HCT116 (cell line): Measurements from ENCODE around the gene LUC7L. TPM values are rescaled to one million over a fixed set of nuclear protein-coding genes. Genes with fewer than 3 reads are reported as not detected.

ENCODE experiments used
- ATAC-seq: fragments of 200-7000 bp; cut with Tn5 transposase; 2 replicates; pipeline ENCODE4 v1.9.1; 2020; ENCODE audit warnings: mild to moderate bottlenecking, moderate library complexity
- BruUV-seq: library from RNA; stranded (reverse); fragments of 400-500 nt; replicated peaks from 2 replicates; lab custom pipeline; 2021; lab: Mats Ljungman, UMichigan
- CTCF ChIA-PET: fragments of 300-600 bp; sonication (Branson Sonifier 250); formaldehyde crosslinking; loops from one replicate; lab custom pipeline; 2021; ENCODE audit warnings: antibody characterized with exemption; lab: Charles Lee
- POLR2A ChIA-PET: fragments of 300-600, 350-600 bp; sonication (Branson Sonifier 250); formaldehyde crosslinking; loops from one replicate; lab custom pipeline; 2021; ENCODE audit warnings: antibody characterized with exemption; lab: Charles Lee
- RAD21 ChIA-PET, 2 experiments: fragments of 300-600 bp; sonication (Branson Sonifier 250); formaldehyde crosslinking; loops; one replicate each; lab custom pipeline; 2023; ENCODE audit warnings: low total read pairs in 2 of 2; ENCODE audit not compliant: uncharacterized antibody in 2 of 2, unreplicated experiment in 2 of 2, low non-redundant PET in 1 of 2; lab: Charles Lee
- DNase-seq: peaks from one replicate; pipeline ENCODE4 v3.0.0-alpha.2; 2010; ENCODE audit warnings: low read depth, low spot score
- H2AFZ ChIP-seq: fragments of 200-600 bp; shearing (Covaris generic), sonication (generic); 2 replicates; pipeline ENCODE4 v1.6.1; 2017; ENCODE audit warnings: low read depth, mixed run types, mixed read lengths, antibody characterized with exemption, low read length; ENCODE audit not compliant: poor library complexity, severe bottlenecking
- H3K27ac ChIP-seq: 2 replicates; pipeline ENCODE4 v1.5.1; 2012; ENCODE audit warnings: low read depth, low read length
- H3K27me3 ChIP-seq: fragments of 200-600 bp; sonication (generic); 2 replicates; pipeline ENCODE4 v1.6.1; 2016; ENCODE audit warnings: mixed run types, low read length, mixed read lengths; ENCODE audit not compliant: insufficient read depth
- H3K36me3 ChIP-seq, 2 experiments: fragments of 200-500 bp in 1 of 2; fragments of 200-600 bp in 1 of 2; sonication (Bioruptor generic) in 1 of 2; sonication (generic) in 1 of 2; 2 replicates each; pipeline versions ENCODE4 v1.5.1 to v1.6.1; 2014 to 2016; ENCODE audit warnings: low read length in 2 of 2, inconsistent platforms in 1 of 2, mixed read lengths in 1 of 2, mixed run types in 1 of 2; ENCODE audit not compliant: insufficient read depth in 2 of 2, control insufficient read depth in 1 of 2
- H3K4me1 ChIP-seq, 2 experiments: fragments of 200-600 bp in 1 of 2; sonication (generic) in 1 of 2; 2 replicates each; pipeline versions ENCODE4 v1.5.1 to v1.6.1; 2012 to 2017; ENCODE audit warnings: low read length in 2 of 2, inconsistent platforms in 1 of 2, mild to moderate bottlenecking in 1 of 2, mixed read lengths in 1 of 2, mixed run types in 1 of 2, moderate library complexity in 1 of 2; ENCODE audit not compliant: insufficient read depth in 2 of 2, control insufficient read depth in 1 of 2
- H3K4me2 ChIP-seq: fragments of 200-600 bp; sonication (generic); 2 replicates; pipeline ENCODE4 v1.6.1; 2017; ENCODE audit warnings: mixed run types, low read length, mixed read lengths
- H3K4me3 ChIP-seq, 2 experiments: fragments of 200-600 bp in 1 of 2; sonication (generic) in 1 of 2; replicated peaks in 1 of 2; 2 replicates each; pipeline ENCODE4 v1.5.1; 2011 to 2016; ENCODE audit warnings: low read length in 2 of 2, control low read depth in 1 of 2, low read depth in 1 of 2, mild to moderate bottlenecking in 1 of 2, mixed read lengths in 1 of 2, mixed run types in 1 of 2
- H3K79me2 ChIP-seq: fragments of 200-600 bp; sonication (generic); 2 replicates; pipeline ENCODE4 v1.6.1; 2017; ENCODE audit warnings: mild to moderate bottlenecking, mixed run types, low read length, moderate library complexity, mixed read lengths; ENCODE audit not compliant: insufficient read depth
- H3K9ac ChIP-seq: fragments of 200-600 bp; sonication (generic); 2 replicates; pipeline ENCODE4 v1.6.1; 2016; ENCODE audit warnings: low read length, mixed read lengths
- H3K9me2 ChIP-seq: fragments of 200-600 bp; sonication (generic), shearing (Covaris generic); 2 replicates; pipeline ENCODE4 v1.6.1; 2017; ENCODE audit warnings: mixed run types, mild to moderate bottlenecking, moderate library complexity; ENCODE audit not compliant: insufficient read depth
- H3K9me3 ChIP-seq, 2 experiments: fragments of 200-500 bp in 1 of 2; fragments of 200-600 bp in 1 of 2; sonication (Bioruptor generic) in 1 of 2; sonication (generic) in 1 of 2; 2 replicates each; pipeline ENCODE4 v1.6.1; 2014 to 2017; ENCODE audit warnings: low read length in 2 of 2, mixed read lengths in 2 of 2, inconsistent platforms in 1 of 2, low read depth in 1 of 2, mild to moderate bottlenecking in 1 of 2, mixed run types in 1 of 2, moderate library complexity in 1 of 2; ENCODE audit not compliant: control insufficient read depth in 1 of 2, insufficient read depth in 1 of 2
- H4K20me1 ChIP-seq: fragments of 200-600 bp; sonication (generic), shearing (Covaris generic); 2 replicates; pipeline ENCODE4 v1.6.1; 2017; ENCODE audit warnings: mixed run types, mild to moderate bottlenecking, moderate library complexity; ENCODE audit not compliant: insufficient read depth
- EZH2phosphoT487 ChIP-seq: fragments of 200-600 bp; IDR thresholded peaks from 2 replicates; pipeline ENCODE4 v1.6.1; 2018; ENCODE audit warnings: antibody characterized with exemption, borderline replicate concordance
- FOSL1 ChIP-seq: IDR thresholded peaks from 2 replicates; pipeline ENCODE4 v1.6.1; 2012; ENCODE audit warnings: low read depth
- POLR2A ChIP-seq: IDR thresholded peaks from 2 replicates; pipeline ENCODE4 v1.7.0; 2011; ENCODE audit warnings: borderline replicate concordance; ENCODE audit not compliant: insufficient read depth, insufficient read length; ENCODE audit errors: extremely low read depth
- SP1 ChIP-seq: IDR thresholded peaks from 2 replicates; pipeline ENCODE4 v1.6.1; 2012; ENCODE audit warnings: low read depth
- ZFX ChIP-seq: fragments of 450-650 bp; IDR thresholded peaks from 2 replicates; pipeline ENCODE4 v1.6.1; 2017
- intact Hi-C: fragments of 100-400 bp; cut with micrococcal nuclease; formaldehyde crosslinking; loops from 2 replicates; pipeline ENCODE4 v1.10.0; 2022
- total RNA-seq: library from RNA; stranded (reverse); gene quantifications from one replicate; pipeline ENCODE4 v1.2.1, GENCODE V29; 2021; ENCODE audit not compliant: unreplicated experiment
- TF ChIP-seq, protein P1 (sequence below): IDR thresholded peaks from 2 replicates; pipeline ENCODE4 v1.6.1; 2012
- TF ChIP-seq, protein P2 (sequence below), 3 experiments: fragments of 200-600 bp in 1 of 3; sonication (generic) in 1 of 3; IDR thresholded peaks in 2 of 3; conservative IDR thresholded peaks in 1 of 3; 2 replicates each; pipeline ENCODE4 v1.5.1; 2012 to 2017; ENCODE audit warnings: low read depth in 2 of 3, low read length in 2 of 3, antibody characterized with exemption in 1 of 3, borderline replicate concordance in 1 of 3, control low read depth in 1 of 3, mild to moderate bottlenecking in 1 of 3, mixed read lengths in 1 of 3, mixed run types in 1 of 3, moderate library complexity in 1 of 3; ENCODE audit not compliant: insufficient read depth in 1 of 3

LUC7L gene
- total RNA-seq, 1 experiment from 2014 or later = 50.5 TPM

DNA sequence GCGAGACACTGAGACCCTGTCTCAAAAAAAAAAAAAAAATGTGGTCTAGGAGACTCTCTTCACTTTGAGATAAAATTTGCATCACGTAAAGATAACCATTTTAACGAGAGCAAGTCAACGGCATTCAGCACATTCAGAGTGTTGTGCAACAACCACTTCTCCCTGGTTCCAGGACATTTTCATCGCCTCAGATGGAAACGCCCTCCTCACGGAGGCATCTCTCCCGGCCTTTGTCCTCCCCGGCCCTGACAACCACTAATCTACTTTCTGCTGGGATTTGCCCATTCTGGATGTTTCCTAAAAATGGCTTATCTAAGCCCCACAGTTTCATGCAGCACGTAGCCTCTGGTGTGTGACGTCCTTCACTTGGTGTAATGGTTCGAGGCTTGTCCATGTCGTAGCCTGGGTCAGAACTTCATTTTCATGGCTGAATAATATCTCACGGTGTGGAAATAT, 84.4 kb downstream of the LUC7L start:
- H3K79me2 ChIP-seq = no peaks in the 10 kb centered on the region
- TF ChIP-seq POLR2A = no peak
- TF ChIP-seq, protein P1, sequence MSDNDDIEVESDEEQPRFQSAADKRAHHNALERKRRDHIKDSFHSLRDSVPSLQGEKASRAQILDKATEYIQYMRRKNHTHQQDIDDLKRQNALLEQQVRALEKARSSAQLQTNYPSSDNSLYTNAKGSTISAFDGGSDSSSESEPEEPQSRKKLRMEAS = no peak
- POLR2A ChIA-PET = no interaction called here

DNA sequence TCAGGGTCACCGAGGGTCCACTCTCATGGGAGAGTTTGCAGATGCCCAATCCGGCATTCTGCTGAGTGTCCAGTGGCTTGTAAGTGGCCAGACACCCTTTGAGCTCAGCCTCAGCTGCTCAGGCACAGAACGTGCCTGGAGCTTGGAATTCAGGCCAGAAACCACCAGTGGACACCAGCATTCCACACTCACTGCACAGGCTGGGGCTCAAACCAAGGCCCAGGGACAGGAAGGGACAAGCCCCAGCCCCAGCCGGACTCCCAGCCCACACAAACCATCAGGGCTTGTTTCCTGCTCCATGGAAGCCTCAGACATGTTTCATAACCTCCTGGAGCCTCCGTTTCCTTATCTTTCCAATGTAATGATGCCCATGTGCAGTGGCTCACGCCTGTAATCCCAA, 85.8 kb downstream of the LUC7L start:
- ATAC-seq = no peak
- POLR2A ChIA-PET = no interaction called here

More for the DNA sequence above, 84.4 kb downstream of the LUC7L start:
- no peaks in the 10 kb centered on the region; a peak in 1 of 4 replicates for H3K4me1 ChIP-seq
- H3K27ac ChIP-seq = no peak overlapping the region
- ChIA-PET CTCF (no interaction called here), RAD21 (no interaction called here)
- no peak for ATAC-seq
- H3K9me2 ChIP-seq = no peaks in the 10 kb centered on the region
- H4K20me1 ChIP-seq = no peaks in the 10 kb centered on the region
- H3K9ac ChIP-seq = no peak overlapping the region
- H3K36me3 ChIP-seq = no peaks in the 10 kb centered on the region
- BruUV-seq = no TSS peak
- no peak overlapping the region for H3K4me2 ChIP-seq
- H3K4me3 ChIP-seq = no peak overlapping the region
- no peak overlapping the region for H2AFZ ChIP-seq
- intact Hi-C loops = no loop called here
- no peak for DNase-seq
- no peaks in the 10 kb centered on the region for H3K27me3 ChIP-seq
- no peaks in the 10 kb centered on the region for H3K9me3 ChIP-seq

More for the DNA sequence above, 85.8 kb downstream of the LUC7L start:
- no peaks in the 10 kb centered on the region for H3K27me3 ChIP-seq
- no peaks in the 10 kb centered on the region for H4K20me1 ChIP-seq
- no peak overlapping the region for H3K9ac ChIP-seq
- no peak for DNase-seq
- no peaks in the 10 kb centered on the region for H3K4me1 ChIP-seq
- no TSS peak for BruUV-seq
- no peaks in the 10 kb centered on the region for H3K36me3 ChIP-seq
- ChIA-PET CTCF (no interaction called here), RAD21 (no interaction called here)
- TF ChIP-seq, protein P2, sequence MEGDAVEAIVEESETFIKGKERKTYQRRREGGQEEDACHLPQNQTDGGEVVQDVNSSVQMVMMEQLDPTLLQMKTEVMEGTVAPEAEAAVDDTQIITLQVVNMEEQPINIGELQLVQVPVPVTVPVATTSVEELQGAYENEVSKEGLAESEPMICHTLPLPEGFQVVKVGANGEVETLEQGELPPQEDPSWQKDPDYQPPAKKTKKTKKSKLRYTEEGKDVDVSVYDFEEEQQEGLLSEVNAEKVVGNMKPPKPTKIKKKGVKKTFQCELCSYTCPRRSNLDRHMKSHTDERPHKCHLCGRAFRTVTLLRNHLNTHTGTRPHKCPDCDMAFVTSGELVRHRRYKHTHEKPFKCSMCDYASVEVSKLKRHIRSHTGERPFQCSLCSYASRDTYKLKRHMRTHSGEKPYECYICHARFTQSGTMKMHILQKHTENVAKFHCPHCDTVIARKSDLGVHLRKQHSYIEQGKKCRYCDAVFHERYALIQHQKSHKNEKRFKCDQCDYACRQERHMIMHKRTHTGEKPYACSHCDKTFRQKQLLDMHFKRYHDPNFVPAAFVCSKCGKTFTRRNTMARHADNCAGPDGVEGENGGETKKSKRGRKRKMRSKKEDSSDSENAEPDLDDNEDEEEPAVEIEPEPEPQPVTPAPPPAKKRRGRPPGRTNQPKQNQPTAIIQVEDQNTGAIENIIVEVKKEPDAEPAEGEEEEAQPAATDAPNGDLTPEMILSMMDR (IDR thresholded peaks at IDR 0.05 in 2 of 3, conservative IDR thresholded peaks at IDR 0.05 in 1 of 3; ENCODE audit: borderline replicate concordance in 1 of 3, insufficient read depth in 1 of 3, low read depth in 2 of 3, low read length in 2 of 3) = no peak
- TF ChIP-seq FOSL1 = no peak
- TF ChIP-seq SP1 = no peak
- no peak for TF ChIP-seq EZH2phosphoT487
- no peak for TF ChIP-seq ZFX
- H3K9me3 ChIP-seq = no peaks in the 10 kb centered on the region
- no peak overlapping the region for H3K27ac ChIP-seq
- no peak overlapping the region for H3K4me3 ChIP-seq
- no peak overlapping the region for H3K4me2 ChIP-seq
- no peaks in the 10 kb centered on the region for H3K79me2 ChIP-seq
- intact Hi-C loops = no loop called here
- H2AFZ ChIP-seq = no peak overlapping the region
- H3K9me2 ChIP-seq = no peaks in the 10 kb centered on the region
